Measurements from ENCODE around the gene THAP7.
"Not testable (repeated sequence)": the region's sequence is repeated elsewhere in the genome, so short reads cannot be mapped to it uniquely, and the experiment has no call there.

THAP7 gene, protein sequence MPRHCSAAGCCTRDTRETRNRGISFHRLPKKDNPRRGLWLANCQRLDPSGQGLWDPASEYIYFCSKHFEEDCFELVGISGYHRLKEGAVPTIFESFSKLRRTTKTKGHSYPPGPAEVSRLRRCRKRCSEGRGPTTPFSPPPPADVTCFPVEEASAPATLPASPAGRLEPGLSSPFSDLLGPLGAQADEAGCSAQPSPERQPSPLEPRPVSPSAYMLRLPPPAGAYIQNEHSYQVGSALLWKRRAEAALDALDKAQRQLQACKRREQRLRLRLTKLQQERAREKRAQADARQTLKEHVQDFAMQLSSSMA

DNA sequence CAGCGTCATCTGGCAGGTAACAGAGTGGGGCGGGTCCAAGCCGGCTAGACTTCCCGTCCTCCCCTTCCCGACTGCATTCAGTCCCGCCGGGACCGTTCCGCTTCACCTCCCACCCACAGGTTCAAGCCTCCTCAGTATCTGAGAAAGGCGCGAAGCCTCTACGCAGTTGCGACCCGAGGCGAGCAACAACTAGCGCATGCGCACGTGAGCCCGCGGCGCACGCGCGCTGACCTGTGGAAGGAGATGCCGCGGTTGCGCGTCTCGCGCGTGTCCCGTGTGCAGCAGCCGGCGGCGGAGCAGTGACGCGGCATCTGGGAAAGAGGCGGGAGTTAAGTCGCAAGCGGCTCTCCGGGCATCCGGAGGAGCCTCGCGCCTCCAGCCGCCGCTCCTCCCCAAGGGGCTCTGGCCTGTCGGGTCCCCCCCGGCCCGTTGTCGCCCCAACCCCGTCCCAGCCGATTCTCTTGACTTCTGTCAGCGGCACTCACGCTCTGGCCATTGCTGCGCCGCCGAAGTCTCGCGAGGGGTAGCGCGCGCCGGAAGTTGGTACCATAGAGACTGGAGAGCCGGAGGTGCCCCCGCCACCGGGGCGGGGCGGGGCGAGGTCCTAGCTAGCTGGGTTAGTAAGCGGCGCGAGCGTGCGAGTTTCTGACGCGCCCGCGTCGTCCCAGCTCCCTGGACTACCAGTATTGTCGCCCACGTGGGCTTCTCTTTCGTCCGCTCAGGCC is at the start of gene THAP7:
Gene THAP7, minus strand, starts transcription at position 518 of the 725 bp plus-strand sequence. Its CDS starts 207 bp downstream, at position 311.
- peak; percentile 63 for DNase-seq (ENCODE audit: low read depth)

DNA sequence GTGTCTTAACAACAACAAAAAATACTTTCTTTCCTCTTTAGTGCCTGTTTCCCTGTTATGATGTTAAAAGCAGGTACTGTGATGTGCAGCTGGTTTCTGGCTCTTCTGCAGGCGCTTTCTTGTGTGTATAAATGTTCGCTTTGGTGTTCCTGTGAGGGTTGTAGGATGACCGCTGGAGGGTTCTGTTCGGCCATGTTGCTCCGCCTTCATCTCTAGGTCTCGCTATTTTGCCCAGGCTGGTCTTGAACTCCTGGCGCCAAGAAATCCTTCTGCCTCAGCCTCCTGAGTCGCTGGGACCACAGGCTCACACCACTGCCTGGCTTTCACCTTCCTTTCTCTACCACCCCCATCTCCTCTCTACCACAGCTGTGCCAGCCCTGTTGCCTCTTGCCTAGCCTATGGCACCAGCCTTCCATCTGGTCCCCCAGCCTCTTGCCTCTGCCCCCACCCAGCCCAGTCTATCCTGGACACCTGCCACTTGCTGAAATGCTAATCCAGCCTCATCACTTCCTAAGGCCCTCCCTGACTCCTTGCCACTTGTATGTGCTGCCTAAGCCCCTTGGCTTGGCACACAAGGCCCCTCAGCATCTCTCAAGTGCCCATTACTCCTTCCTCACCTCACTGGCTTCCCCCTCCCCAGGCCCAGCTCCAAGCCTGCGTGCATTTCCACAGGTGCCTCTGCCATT is 49.4 kb upstream of the THAP7 start:
- DNase-seq (ENCODE audit: low read depth) = no peak

DNA sequence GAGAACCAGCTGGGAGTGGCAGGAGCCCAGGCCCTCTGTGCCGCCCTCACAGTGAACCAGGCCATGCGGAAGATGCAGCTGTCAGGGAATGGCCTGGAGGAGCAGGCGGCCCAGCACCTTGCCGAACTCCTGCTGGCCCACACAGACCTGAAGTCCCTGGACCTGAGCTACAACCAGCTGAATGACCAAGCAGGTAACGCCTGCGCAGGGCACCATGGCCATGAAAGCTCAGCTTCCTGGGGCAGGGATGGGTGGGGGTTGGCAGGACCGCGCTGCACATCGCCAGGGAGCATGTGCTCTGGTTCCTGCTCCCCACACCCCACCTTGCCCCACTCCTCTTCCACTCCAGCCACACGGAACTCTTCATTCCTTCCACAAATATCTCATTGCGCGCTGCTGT is 47.0 kb upstream of the THAP7 start:
- not testable (repeated sequence) for DNase-seq (ENCODE audit: low read depth)

DNA sequence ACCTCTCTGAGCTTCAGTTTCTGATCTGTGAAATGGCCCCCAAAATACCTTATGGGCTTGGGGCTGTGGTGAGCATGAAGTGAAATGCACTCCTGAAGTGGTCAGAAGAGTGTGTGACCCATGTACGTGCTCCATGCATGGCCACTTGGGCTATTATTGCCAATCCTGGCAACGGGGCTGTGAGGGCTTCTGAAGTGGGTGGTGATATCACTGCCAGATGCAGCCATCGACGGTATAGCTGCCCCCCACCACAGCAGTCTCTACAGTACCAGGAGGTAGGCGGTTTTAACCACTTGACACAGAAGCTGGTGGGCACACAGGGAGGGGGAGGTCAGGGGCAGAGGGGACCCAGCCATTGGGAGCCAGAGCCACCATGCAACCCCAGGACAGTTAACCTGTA is 46.5 kb upstream of the THAP7 start:
- not testable (repeated sequence) for DNase-seq (ENCODE audit: low read depth)

DNA sequence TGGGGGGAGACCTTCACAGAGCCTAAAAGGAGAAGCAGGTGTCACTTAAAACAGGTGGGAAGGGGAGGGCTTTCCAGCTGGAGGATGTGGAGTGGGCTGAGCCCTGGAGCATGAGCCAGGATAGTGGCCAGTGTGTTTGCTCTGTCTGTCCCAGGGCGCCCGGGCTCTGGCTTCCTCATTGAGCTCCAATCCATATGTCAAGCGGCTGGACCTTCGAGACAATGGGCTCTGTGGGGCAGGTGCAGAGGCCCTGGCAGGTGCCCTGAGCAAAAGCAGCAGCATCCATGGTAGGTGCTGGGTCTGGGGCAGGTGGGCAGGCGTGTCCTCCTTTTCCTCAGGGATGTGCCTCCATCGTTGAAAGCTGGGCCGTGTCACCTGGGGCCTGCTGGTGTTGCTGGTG is 45.8 kb upstream of the THAP7 start:
- DNase-seq (ENCODE audit: low read depth) = no peak

DNA sequence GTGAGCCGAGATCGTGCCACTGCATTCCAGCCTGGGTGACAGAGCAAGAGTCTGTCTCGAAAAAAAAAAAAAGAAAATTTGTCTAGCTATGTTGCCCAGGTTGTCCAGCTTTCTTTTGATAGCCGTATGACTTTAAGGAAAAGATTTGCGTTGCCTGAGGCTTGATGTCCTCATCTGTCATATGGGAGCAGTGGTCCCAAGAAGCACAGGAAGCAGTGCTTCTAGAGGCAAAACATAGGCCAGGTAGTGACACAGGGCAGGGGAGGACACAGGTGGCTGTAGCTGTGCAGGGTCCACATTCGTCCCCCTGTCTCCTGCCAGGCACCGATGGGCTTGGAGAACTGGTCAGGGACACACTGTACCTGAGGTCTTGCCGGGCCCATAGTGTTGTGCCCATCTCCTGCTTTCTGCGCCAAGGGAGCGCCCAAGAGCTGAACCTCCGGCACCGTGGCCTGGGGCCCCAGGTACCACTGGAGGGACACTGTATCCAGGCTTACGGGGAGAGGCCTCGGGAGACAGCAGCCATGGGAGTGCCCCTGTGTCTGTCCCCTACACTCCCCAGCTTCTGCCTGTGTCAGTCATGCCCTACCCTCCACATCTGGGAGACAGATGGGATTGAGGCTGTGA is 45.2 kb upstream of the THAP7 start:
- no peak for DNase-seq (ENCODE audit: low read depth)

DNA sequence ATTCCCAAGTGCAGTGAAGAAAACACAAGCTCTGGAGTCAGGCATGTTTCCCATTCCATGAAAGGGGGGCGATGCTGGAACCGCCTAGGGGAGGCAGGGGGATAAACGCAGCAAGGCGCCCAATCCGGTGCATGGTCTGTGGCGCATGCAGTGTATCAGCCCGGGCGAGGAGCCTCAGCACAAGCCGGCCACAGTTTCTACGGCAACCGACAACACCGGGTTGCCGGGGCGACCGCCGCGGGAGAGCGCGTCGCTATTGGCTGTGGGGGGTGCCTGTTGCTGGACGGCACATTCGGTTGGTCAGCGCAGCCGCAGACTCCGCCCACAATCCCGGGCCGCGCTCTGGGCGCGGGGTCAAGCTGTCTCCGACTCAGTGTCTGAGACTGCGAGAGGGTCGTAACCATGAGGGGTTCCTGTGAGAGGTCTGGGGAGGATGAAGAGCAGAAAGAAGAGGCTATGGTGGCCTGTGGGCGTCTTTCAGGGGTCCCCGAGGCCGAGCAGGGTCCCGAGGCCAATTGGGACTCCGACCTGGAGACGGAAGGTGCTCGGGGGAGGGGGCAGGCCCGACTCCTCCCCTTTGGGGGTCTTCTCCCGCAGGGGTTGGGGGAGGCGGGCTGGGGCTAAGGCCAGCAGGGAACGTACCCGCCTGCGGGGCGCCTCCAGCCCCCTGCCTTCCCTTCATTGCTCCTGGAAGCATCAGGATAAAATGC is 43.8 kb upstream of the THAP7 start, which contains the start of gene LRRC74B:
Gene LRRC74B, plus strand, starts transcription at position 362 of the 710 bp plus-strand sequence. Its CDS starts 41 bp downstream, at position 403.
- peak; percentile 62 for DNase-seq (ENCODE audit: low read depth)

DNA sequence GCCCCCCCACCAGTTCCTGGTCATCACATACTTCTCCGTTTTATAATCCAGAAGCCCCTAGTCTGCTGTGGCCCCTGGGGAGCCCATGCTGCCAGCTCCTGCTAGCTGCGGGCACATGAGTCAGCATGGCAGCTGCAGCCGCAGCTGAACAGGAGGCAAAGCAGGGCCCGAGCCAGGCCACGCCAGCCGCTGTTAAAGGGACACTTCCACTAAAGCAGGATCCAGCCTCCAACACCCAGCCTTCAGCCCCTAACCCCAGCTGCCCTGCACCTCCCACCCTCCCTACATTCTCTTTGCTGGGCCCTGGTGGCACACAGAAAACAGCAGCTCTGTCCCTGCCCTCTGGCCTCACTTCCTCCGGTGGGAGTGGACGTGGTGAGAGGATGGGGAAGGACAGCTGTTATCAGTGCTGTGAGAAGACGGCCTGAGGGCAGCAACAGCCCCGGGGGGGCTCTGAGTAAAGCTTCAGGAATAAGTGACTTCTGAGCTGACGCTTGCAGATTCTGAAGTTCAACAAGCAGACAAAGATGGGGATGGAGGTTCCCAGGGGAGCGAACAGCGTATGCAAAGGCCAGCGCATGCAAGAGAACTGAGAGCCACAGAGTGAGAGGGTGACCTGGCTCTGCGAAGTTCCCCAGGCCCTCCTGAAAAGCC is 43.1 kb upstream of the THAP7 start:
- no peak for DNase-seq (ENCODE audit: low read depth)

DNA sequence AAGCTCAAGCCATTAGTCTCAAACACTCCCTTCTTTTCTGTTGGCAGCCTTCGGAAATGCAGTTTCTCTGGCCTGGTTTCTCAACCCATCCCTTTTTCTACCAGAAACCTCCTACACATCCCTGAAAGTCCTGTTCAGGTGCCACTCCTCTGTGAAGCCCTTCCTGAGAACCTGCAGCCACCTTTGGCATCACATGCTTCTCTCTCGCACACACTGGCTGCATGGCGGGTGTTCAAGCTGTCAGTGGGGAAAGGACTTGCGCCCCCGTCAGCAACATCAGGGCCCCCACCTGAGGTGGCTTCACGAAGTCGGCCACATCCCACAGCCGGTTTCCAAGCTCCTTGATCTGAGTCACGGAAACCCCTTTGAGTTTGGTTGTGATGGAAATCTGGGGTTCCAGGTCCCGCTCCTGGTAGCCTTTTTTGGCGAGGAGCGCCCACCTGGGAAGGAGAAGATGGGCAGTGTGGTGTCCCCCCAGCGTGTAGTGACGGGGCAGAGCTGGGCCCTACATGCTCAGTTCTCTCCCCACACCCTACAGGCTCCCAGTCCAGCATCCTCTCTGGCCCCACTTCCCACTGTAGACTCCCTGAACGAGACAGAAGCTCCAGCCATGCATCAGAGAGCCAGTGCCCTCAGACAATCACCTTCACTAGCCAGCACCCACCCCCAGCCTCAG is 42.1 kb upstream of the THAP7 start:
- DNase-seq (ENCODE audit: low read depth) = no peak

DNA sequence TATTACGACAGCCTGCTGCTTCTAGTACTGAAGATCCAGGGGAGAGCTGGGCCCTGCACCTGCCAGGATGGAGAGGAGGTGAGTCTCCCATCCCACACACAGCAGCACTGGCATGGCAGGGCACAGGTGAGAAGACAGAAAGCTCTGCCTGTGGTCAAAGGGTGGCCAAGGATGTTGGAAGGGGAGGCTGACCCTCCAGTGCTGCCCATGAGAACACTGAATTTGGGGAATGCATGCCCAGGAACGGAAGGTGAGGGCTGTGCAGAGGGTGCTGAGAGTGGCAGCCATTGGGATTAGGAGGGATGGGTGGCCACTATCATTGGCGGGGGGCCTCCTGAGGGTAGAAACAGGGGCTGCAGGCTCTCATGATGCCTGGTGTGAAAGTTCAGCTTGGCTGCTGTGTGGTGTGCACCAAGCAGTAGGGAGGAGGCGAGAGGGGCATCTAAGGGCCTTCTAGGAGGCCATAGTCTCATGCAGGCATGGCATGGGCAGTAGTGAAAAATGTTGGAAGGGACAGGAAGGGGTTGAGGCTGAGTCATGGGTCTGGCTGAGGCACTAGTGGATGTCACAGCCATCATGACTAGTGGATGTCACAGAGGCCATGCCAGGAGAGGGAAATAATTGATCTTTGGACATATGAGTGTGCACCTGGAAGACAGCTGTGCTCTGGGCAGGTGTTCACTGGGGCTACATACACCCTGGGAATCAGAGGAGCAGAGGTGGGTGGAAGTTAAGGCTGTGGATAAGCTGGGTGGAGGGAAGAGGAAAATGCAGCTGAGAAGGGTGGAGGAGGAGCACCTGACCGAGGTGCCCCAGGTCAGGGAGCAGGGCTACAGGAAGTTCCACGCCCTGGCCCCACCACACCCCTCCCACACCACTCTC is 41.3 kb upstream of the THAP7 start:
- no peak for DNase-seq (ENCODE audit: low read depth)

DNA sequence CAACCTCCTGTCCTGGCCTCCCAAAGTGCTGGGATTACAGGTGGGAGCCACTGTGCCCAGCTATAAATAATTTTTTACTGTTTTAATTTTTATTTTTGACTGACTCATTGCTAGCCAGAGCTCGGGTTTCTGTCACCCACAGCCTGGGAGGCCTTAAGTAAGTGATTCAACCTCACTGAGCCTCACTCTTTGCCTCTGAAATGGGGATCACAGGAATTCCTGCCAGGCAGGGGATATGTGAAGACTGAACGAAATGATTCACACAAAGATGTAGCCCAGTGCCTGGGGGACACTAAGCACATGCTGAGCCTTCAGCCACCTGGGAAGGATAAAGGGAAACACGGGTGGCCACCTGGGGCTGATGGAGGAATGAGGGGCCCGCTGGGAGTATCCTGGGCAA is 40.0 kb upstream of the THAP7 start:
- DNase-seq (ENCODE audit: low read depth) = no peak

DNA sequence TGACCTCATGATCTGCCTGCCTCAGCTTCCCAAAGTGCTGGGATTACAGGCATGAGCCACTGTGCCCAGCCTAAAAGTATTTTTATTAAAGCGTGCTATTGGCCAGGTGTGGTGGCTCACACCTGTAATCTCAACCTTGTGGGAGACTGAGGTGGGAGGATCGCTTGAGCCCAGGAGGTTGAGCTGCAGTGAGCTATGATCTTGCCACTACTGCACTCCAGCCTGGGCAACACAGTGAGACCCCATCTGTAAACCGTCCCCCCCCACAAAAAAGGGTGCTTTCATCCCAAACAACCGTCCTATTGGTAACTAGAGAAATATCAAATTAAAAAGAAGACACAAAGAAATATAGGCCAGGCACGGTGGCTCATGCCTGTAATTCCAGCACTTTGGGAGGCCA is 37.2 kb upstream of the THAP7 start:
- not testable (repeated sequence) for DNase-seq (ENCODE audit: low read depth)

DNA sequence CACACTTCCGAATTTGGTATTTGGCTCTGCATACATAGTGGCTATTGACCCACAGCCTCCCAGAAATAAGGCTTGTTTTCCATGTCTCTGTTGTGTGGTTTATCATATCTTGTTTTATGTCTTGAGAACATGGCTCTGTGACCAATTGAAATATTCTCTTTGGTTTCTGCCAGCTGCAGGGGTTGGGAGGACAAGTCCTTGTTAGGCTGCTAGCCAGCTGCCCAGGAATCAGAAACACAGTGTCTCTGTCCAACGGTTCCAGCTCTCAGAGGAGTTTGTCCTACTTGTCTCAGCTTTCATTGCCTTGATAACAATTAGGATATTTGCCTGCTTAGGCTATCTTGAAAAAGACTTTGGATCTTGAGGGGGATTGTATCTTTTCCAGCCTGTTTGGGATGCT is 36.5 kb upstream of the THAP7 start:
- DNase-seq (ENCODE audit: low read depth) = no peak

DNA sequence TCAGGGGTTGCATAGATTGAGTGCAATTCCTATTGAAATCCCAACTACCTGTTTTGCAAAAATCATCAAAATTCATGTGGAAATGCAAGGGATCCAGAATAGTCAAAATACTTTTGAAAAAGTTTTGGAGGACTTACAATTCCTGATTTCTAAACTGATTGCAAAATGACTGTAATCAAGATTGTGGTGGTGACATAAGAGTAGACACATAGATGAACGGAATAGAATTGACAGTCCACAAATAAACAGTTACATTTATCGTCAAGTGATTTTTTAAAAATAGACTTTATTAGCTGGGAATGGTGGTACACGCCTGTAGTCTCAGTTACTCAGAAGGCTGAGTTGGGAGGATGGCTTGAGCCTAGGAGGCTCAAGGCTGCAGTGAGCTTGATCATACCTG is 33.1 kb upstream of the THAP7 start:
- DNase-seq (ENCODE audit: low read depth) = no peak

DNA sequence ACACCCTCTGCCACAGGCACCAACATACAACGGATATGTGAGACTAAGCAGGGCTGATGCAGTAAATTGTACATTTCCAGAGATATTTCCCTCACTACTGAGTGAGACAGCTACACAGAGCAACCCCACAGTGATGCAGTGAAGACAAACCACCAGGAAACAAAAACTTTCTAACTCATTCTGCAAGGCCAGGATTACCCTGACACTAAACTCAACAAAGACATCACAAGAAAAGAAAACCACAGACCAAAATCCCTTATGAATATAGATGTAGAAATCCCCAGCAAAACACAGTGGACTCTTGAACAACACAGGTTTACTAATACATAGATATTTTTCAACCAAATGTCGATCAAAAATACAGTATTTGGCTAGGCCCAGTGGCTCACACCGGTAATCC is 32.0 kb upstream of the THAP7 start:
- no peak for DNase-seq (ENCODE audit: low read depth)

DNA sequence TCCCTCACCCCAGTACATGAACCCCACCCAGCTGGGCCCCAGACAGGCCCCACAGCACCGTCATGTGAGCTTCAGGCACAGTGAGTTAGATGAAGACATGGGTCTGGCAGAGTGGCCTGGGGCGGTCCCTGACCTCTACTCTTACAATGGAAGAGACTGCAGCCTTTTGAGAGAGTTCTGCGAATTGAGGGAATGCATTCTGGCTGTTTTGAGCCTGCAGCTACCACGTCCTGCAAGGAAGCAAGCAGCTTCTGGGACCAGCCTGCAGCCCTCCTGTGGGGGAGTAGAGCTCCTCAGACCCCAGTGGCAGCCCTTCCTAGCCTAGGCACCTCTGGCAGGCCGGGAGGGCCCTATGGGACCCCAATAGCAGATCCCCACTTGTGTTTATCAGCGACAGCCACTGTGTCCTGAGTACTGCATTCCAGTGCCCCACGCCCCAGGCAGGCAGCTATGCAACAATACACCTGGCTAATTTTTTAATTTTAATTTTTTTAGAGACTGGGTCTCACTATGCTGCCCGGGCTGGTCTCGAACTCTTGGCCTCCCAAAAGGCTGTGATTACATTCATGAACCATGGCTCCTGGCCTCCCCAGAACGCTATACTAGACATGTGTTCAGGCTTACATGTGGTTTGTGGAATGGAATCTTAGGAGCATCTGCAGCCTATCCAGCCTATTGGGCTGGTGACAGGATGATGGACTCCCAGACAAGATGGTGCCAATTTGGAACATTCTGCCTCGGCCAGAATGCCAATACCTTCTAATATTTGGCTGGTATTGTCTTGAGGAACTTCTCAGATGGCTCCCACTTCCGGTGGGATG is 31.2 kb upstream of the THAP7 start:
- DNase-seq (ENCODE audit: low read depth) = no peak

DNA sequence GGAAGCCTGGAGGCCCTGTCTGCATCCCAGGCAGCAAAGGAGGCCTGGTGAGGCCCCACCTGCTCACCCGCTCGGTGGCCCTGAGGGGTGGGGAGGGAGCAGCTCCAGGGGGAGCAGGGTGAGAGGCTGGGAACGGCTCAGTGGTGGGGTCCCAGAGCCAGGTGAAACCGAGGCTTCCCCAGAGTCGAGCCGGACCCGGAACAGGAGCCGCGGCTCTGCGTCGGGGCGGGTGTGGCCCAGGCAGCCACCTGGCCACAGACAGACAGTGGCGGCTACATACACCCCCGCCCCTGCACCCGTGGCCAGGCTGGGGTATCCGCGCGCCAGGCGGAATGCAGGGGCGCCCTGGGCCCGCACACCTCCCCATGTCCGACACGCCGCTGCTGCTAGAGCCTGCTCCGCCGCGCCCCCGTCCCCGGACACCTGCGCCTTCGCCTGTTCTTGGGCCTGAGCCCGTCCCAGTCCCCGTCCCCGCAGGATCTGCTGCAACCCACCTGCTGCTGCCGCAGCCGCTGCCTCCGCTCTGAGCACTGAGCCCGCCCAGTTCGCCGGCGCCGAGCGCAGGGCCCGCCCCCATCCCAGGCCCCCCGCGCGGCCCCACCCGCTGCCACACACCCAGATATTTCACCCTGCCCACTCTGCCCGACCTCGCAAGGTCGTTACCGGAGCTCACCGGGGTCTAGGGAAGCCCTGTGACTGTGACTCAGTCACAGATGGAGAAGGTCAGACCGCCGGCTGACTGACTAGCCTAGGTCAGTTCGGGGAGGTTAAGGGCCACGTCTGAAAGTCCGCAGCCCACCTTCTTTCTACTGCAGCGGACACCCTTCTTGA is 30.3 kb upstream of the THAP7 start, which contains the start of gene SLC7A4:
Gene SLC7A4, minus strand, starts transcription at position 525 of the 831 bp plus-strand sequence. CDS start 749 bp downstream, outside the sequence.
- DNase-seq (ENCODE audit: low read depth) = no peak

Data from GM04503 (cell line).